WTC11 (cell line): ENCODE measurements around the gene PTPRJ. TPM values are rescaled to one million over a fixed set of nuclear protein-coding genes. Genes with fewer than 3 reads are reported as not detected.

Experiments used
- ATAC-seq: fragments of 200-7000 bp; cut with Tn5 transposase; 2 replicates; pipeline ENCODE4 v1.10.0; 2021; ENCODE audit warnings: mild to moderate bottlenecking, moderate library complexity
- CTCF ChIA-PET: fragments of 300-600 bp; sonication (Branson Sonifier 250); formaldehyde crosslinking; loops from one replicate; lab custom pipeline; 2021; ENCODE audit warnings: antibody characterized with exemption; lab: Charles Lee
- POLR2A ChIA-PET: fragments of 350-600 bp; sonication (Branson Sonifier 250); formaldehyde crosslinking; loops from one replicate; lab custom pipeline; 2021; ENCODE audit warnings: antibody characterized with exemption; lab: Charles Lee
- DNase-seq: peaks from one replicate; pipeline ENCODE4 v3.0.0; 2021; ENCODE audit warnings: low spot score
- H3K27ac Mint-ChIP-seq: 2 replicates; pipeline ENCODE4 v1.8.0; 2021; ENCODE audit warnings: mixed read lengths
- H3K27me3 Mint-ChIP-seq: 2 replicates; pipeline ENCODE4 v1.8.0; 2021; ENCODE audit warnings: low read depth, mild to moderate bottlenecking, moderate library complexity, mixed read lengths
- H3K36me3 Mint-ChIP-seq: 2 replicates; pipeline ENCODE4 v1.8.0; 2021; ENCODE audit warnings: mixed read lengths
- H3K4me1 Mint-ChIP-seq: 2 replicates; pipeline ENCODE4 v1.8.0; 2022; ENCODE audit warnings: mixed read lengths
- H3K4me3 Mint-ChIP-seq: 2 replicates; pipeline ENCODE4 v1.8.0; 2021; ENCODE audit warnings: mild to moderate bottlenecking, moderate library complexity, mixed read lengths
- H3K9me3 Mint-ChIP-seq: 2 replicates; pipeline ENCODE4 v1.8.0; 2021; ENCODE audit warnings: mixed read lengths
- ARID4B ChIP-seq: sonication (generic); formaldehyde crosslinking; IDR thresholded peaks from 2 replicates; pipeline ENCODE4 v1.8.0; 2023; ENCODE audit warnings: missing genetic modification reagents, mild to moderate bottlenecking, borderline replicate concordance
- CBFB ChIP-seq: sonication (generic); formaldehyde crosslinking; IDR thresholded peaks from 2 replicates; pipeline ENCODE4 v1.8.1; 2022; ENCODE audit warnings: mild to moderate bottlenecking, low read depth, missing genetic modification reagents
- ELF4 ChIP-seq: sonication (generic); formaldehyde crosslinking; IDR thresholded peaks from 2 replicates; pipeline ENCODE4 v1.8.1; 2022; ENCODE audit warnings: low read depth, mild to moderate bottlenecking, moderate library complexity, missing genetic modification reagents
- EMX1 ChIP-seq: fragments of 250-450 bp; sonication (Bioruptor Pico); IDR thresholded peaks from 2 replicates; pipeline ENCODE4 v1.8.0; 2021; ENCODE audit warnings: mild to moderate bottlenecking
- GRHL2 ChIP-seq: fragments of 250-450 bp; sonication (Bioruptor Pico); IDR thresholded peaks from 2 replicates; pipeline ENCODE4 v1.8.0; 2022; ENCODE audit warnings: mild to moderate bottlenecking, moderate library complexity; ENCODE audit not compliant: insufficient replicate concordance, severe bottlenecking
- IRF2 ChIP-seq: sonication (generic); formaldehyde crosslinking; IDR thresholded peaks from 2 replicates; pipeline ENCODE4 v1.8.0; 2022; ENCODE audit warnings: low read depth, missing genetic modification reagents, borderline replicate concordance
- NFATC4 ChIP-seq: fragments of 250-450 bp; sonication (Bioruptor Pico); IDR thresholded peaks from 2 replicates; pipeline ENCODE4 v1.9.0; 2021; ENCODE audit warnings: mild to moderate bottlenecking
- NR1H2 ChIP-seq: sonication (generic); formaldehyde crosslinking; IDR thresholded peaks from 2 replicates; pipeline ENCODE4 v1.9.0; 2021; ENCODE audit warnings: mild to moderate bottlenecking, moderate library complexity, missing genetic modification reagents
- NR2C2 ChIP-seq: sonication (generic); formaldehyde crosslinking; IDR thresholded peaks from 2 replicates; pipeline ENCODE4 v1.8.0; 2022; ENCODE audit warnings: mild to moderate bottlenecking, missing genetic modification reagents
- PRDM15 ChIP-seq: sonication (generic); formaldehyde crosslinking; IDR thresholded peaks from 2 replicates; pipeline ENCODE4 v1.8.0; 2022; ENCODE audit warnings: missing genetic modification reagents
- RORB ChIP-seq: fragments of 250-450 bp; sonication (Bioruptor Pico); IDR thresholded peaks from 2 replicates; pipeline ENCODE4 v1.9.0; 2021; ENCODE audit warnings: mild to moderate bottlenecking
- TEAD4 ChIP-seq: sonication (generic); formaldehyde crosslinking; IDR thresholded peaks from 2 replicates; pipeline ENCODE4 v1.8.0; 2022; ENCODE audit warnings: mild to moderate bottlenecking, missing genetic modification reagents
- TP53 ChIP-seq: sonication (generic); formaldehyde crosslinking; IDR thresholded peaks from 2 replicates; pipeline ENCODE4 v1.8.1; 2023; ENCODE audit warnings: mild to moderate bottlenecking, missing genetic modification reagents
- USF2 ChIP-seq: sonication (generic); formaldehyde crosslinking; IDR thresholded peaks from 2 replicates; pipeline ENCODE4 v1.8.1; 2023; ENCODE audit warnings: mild to moderate bottlenecking, missing genetic modification reagents, moderate library complexity
- ZMAT4 ChIP-seq: fragments of 250-450 bp; sonication (Bioruptor Pico); IDR thresholded peaks from 2 replicates; pipeline ENCODE4 v1.9.0; 2021; ENCODE audit warnings: mild to moderate bottlenecking
- ZNF121 ChIP-seq: sonication (generic); formaldehyde crosslinking; IDR thresholded peaks from 2 replicates; pipeline ENCODE4 v1.8.0; 2023; ENCODE audit warnings: missing genetic modification reagents
- ZNF416 ChIP-seq: fragments of 250-450 bp; sonication (Bioruptor Pico); IDR thresholded peaks from 2 replicates; pipeline ENCODE4 v1.9.0; 2021; ENCODE audit warnings: mild to moderate bottlenecking, inconsistent platforms
- total RNA-seq: library from RNA; stranded (reverse); gene quantifications from 3 replicates; pipeline ENCODE4 v1.2.3, GENCODE V29; 2021

Gene PTPRJ
- total RNA-seq, 1 experiment from 2014 or later: 19.5 TPM

- Mint-ChIP-seq H3K4me3 (no peak overlapping the region), H3K36me3 (peaks cover 17% of the 10 kb centered on the region), H3K9me3 (no peaks in the 10 kb centered on the region), H3K27me3 (no peaks in the 10 kb centered on the region), H3K27ac (no peak overlapping the region), H3K4me1 (peaks cover 2% of the 10 kb centered on the region; the same call in 1 of the 2 replicates)
- TF ChIP-seq NR2C2 (CRISPR knock-in tag): no peak
- no peak for TF ChIP-seq IRF2 (CRISPR knock-in tag)
- TF ChIP-seq TP53 (CRISPR knock-in tag): no peak
- no peak for TF ChIP-seq EMX1 (CRISPR knock-in tag)
- TF ChIP-seq ZMAT4: no peak
- TF ChIP-seq NR1H2 (CRISPR knock-in tag): no peak
- TF ChIP-seq ZNF121 (CRISPR knock-in tag): no peak
- TF ChIP-seq ZNF416 (CRISPR knock-in tag): no peak
- POLR2A ChIA-PET: no interaction called here
- DNase-seq (no peak), ATAC-seq (no peak)
- CTCF ChIA-PET: no interaction called here
Observed at GRCh38 chr11:48161951-48162884, 181.9 kb downstream of the PTPRJ start.

- no peak for DNase-seq
- H3K27ac Mint-ChIP-seq: no peak overlapping the region
Observed at GRCh38 chr11:48162885-48163268, 182.5 kb downstream of the PTPRJ start.

GRCh38 chr11:48163360-48164100 is 183.2 kb downstream of the PTPRJ start:
- TF ChIP-seq NFATC4 (CRISPR knock-in tag): no peak
- TF ChIP-seq GRHL2 (CRISPR knock-in tag): no peak
- no peak for TF ChIP-seq ELF4
- no peak for TF ChIP-seq RORB (CRISPR knock-in tag)
- TF ChIP-seq USF2 (CRISPR knock-in tag): no peak
- TF ChIP-seq PRDM15 (CRISPR knock-in tag): no peak
- TF ChIP-seq CBFB (CRISPR knock-in tag): no peak
- no peak for TF ChIP-seq TEAD4 (CRISPR knock-in tag)
- Mint-ChIP-seq H3K4me3 (no peak overlapping the region), H3K36me3 (peaks cover 17% of the 10 kb centered on the region), H3K4me1 (peaks cover 2% of the 10 kb centered on the region; the same call in 1 of the 2 replicates), H3K9me3 (no peaks in the 10 kb centered on the region), H3K27me3 (no peaks in the 10 kb centered on the region), H3K27ac (no peak overlapping the region)
- CTCF ChIA-PET: no interaction called here
- no peak for DNase-seq
- no peak for ATAC-seq
- POLR2A ChIA-PET: no interaction called here

More at GRCh38 chr11:48162885-48163268, 182.5 kb downstream of the PTPRJ start:
- H3K36me3 Mint-ChIP-seq: peaks cover 17% of the 10 kb centered on the region
- no peaks in the 10 kb centered on the region for H3K9me3 Mint-ChIP-seq
- TF ChIP-seq ARID4B: no peak
- peaks cover 2% of the 10 kb centered on the region; the same call in 1 of the 2 replicates for H3K4me1 Mint-ChIP-seq
- no peaks in the 10 kb centered on the region for H3K27me3 Mint-ChIP-seq
- ChIA-PET CTCF (no interaction called here), POLR2A (no interaction called here)
- no peak overlapping the region for H3K4me3 Mint-ChIP-seq
- no peak for ATAC-seq
